Thoracic aorta (tissue), 2 donors: Measurements from ENCODE around the gene OR4X1. TPM values are rescaled to one million over a fixed set of nuclear protein-coding genes. Genes with fewer than 3 reads are reported as not detected.
"Not testable (repeated sequence)": the region's sequence is repeated elsewhere in the genome, so short reads cannot be mapped to it uniquely, and the experiment has no call there.

Experiments
- ATAC-seq: fragments of 150-250 bp; one replicate; pipeline ENCODE4 v1.8.0; 2017; ENCODE audit warnings: low read depth; ENCODE audit not compliant: insufficient number of reproducible peaks, low FRiP score
- DNase-seq: peaks from one replicate; pipeline ENCODE4 v3.0.0-alpha.2; 2020; ENCODE audit warnings: low spot score
- H3K27ac ChIP-seq, 2 donors: fragments of 200-600 bp; sonication (generic); 1 replicate in 1 of 2; 2 replicates in 1 of 2; pipeline ENCODE4 v1.5.1; 2016; ENCODE audit warnings: mild to moderate bottlenecking in 2 of 2, moderate library complexity in 2 of 2
- H3K27me3 ChIP-seq: fragments of 200-600 bp; sonication (generic); replicated peaks from 2 replicates; pipeline ENCODE4 v1.6.0; 2016; ENCODE audit warnings: mild to moderate bottlenecking; ENCODE audit not compliant: insufficient read depth
- H3K36me3 ChIP-seq: fragments of 200-600 bp; sonication (generic); one replicate; pipeline ENCODE4 v1.5.1; 2016
- H3K4me1 ChIP-seq, 2 donors: fragments of 200-600 bp; sonication (generic); 1 replicate in 1 of 2; 2 replicates in 1 of 2; pipeline versions ENCODE4 v1.5.1 to v1.6.0; 2016; ENCODE audit warnings: low read depth in 2 of 2, mild to moderate bottlenecking in 1 of 2; ENCODE audit not compliant: control insufficient read depth in 1 of 2
- H3K4me3 ChIP-seq: fragments of 200-600 bp; sonication (generic); 2 replicates; pipeline ENCODE4 v1.5.1; 2016; ENCODE audit warnings: mild to moderate bottlenecking
- H3K9me3 ChIP-seq: fragments of 200-600 bp; sonication (generic); 2 replicates; pipeline ENCODE4 v1.5.1; 2016
- CTCF ChIP-seq: fragments of 200-600 bp; sonication (generic); IDR thresholded peaks from one replicate; pipeline ENCODE4 v1.5.1; 2019; ENCODE audit warnings: antibody characterized with exemption
- total RNA-seq, 2 donors: library from RNA; depleted of rRNA; stranded (reverse); fragments of >200 nt; gene quantifications; one replicate each; pipeline versions ENCODE4 v1.1.0 to v1.2.3, GENCODE V29; 2016

The OR4X1 gene
- total RNA-seq, result not detected

- ATAC-seq (no peak), DNase-seq (no peak)
- no peak for TF ChIP-seq CTCF
- Histone ChIP-seq H3K4me3 (no peak within 1 kb of the TSS), H3K27ac (no peak within 1 kb of the TSS), H3K9me3 (no peaks in the 10 kb centered on the region), H3K4me1 (no peaks in the 10 kb centered on the region), H3K36me3 (no peaks in the 10 kb centered on the region), H3K27me3 (no peaks in the 10 kb centered on the region)
Measured at GRCh38 chr11:48263423-48263911, at the start of gene OR4X1. OR4X1 (plus strand) TSS chr11:48263861; CDS start chr11:48263861, 0 bp downstream.

GRCh38 chr11:48216510-48216909, 47.2 kb upstream of the OR4X1 start, which contains the start of gene OR4B1:
OR4B1 (plus strand) TSS chr11:48216810; CDS start chr11:48216810, 0 bp downstream.
- TF ChIP-seq CTCF, result no peak
- H3K9me3 ChIP-seq, result no peaks in the 10 kb centered on the region
- H3K36me3 ChIP-seq, result no peaks in the 10 kb centered on the region
- ATAC-seq (no peak), DNase-seq (no peak)
- H3K4me3 ChIP-seq, result no peak within 1 kb of the TSS
- no peaks in the 10 kb centered on the region for H3K27me3 ChIP-seq
- H3K27ac ChIP-seq, result no peak within 1 kb of the TSS
- H3K4me1 ChIP-seq, result no peaks in the 10 kb centered on the region

GRCh38 chr11:48228761-48229160, 34.9 kb upstream of the OR4X1 start:
- no peaks in the 10 kb centered on the region for H3K4me1 ChIP-seq
- no peak for ATAC-seq
- H3K36me3 ChIP-seq, result no peaks in the 10 kb centered on the region

GRCh38 chr11:48230057-48230456, 33.6 kb upstream of the OR4X1 start:
- not testable (repeated sequence) for H3K4me3 ChIP-seq, H3K4me1 ChIP-seq, H3K27ac ChIP-seq, DNase-seq, H3K36me3 ChIP-seq, ATAC-seq, H3K27me3 ChIP-seq, H3K9me3 ChIP-seq

More at GRCh38 chr11:48228761-48229160, 34.9 kb upstream of the OR4X1 start:
- no peaks in the 10 kb centered on the region for H3K9me3 ChIP-seq
- no peak for TF ChIP-seq CTCF
- no peak overlapping the region for H3K4me3 ChIP-seq
- DNase-seq, result no peak
- no peak overlapping the region for H3K27ac ChIP-seq
- H3K27me3 ChIP-seq, result no peaks in the 10 kb centered on the region

GRCh38 chr11:48237727-48238126, 25.9 kb upstream of the OR4X1 start:
- no peak overlapping the region for H3K27ac ChIP-seq
- no peak overlapping the region for H3K4me3 ChIP-seq
- no peaks in the 10 kb centered on the region for H3K27me3 ChIP-seq
- no peaks in the 10 kb centered on the region for H3K4me1 ChIP-seq
- no peaks in the 10 kb centered on the region for H3K36me3 ChIP-seq
- TF ChIP-seq CTCF, result no peak
- no peak for ATAC-seq
- no peaks in the 10 kb centered on the region for H3K9me3 ChIP-seq
- no peak for DNase-seq

GRCh38 chr11:48242501-48242900, 21.2 kb upstream of the OR4X1 start:
- ATAC-seq, result no peak

More at GRCh38 chr11:48242501-48242900, 21.2 kb upstream of the OR4X1 start:
- H3K4me3 ChIP-seq, result no peak overlapping the region
- no peaks in the 10 kb centered on the region for H3K4me1 ChIP-seq
- no peaks in the 10 kb centered on the region for H3K27me3 ChIP-seq
- no peak overlapping the region for H3K27ac ChIP-seq
- H3K36me3 ChIP-seq, result no peaks in the 10 kb centered on the region
- no peaks in the 10 kb centered on the region for H3K9me3 ChIP-seq
- no peak for DNase-seq
- TF ChIP-seq CTCF, result no peak
